ENCODE measurements around the gene PARVB. TPM values are rescaled to one million over a fixed set of nuclear protein-coding genes. Genes with fewer than 3 reads are reported as not detected.
A peak's percentile ranks its signal among the peaks of the same experiment; 100 is the strongest.

The PARVB gene
- total and polyA plus RNA-seq, 8 donors, result 3.8 to 27.3 (median 10.4) TPM

- no peak overlapping the region for H3K27ac ChIP-seq
- TF ChIP-seq CTCF (IDR thresholded peaks at IDR 0.05), result peak; percentile 78 to 96 (median 88)
- H3K27me3 ChIP-seq, result no peaks in the 10 kb centered on the region
- DNase-seq (peak in 3 of 6 donors; percentile 46 to 67 (median 56)), ATAC-seq (peak in 3 of 4 donors; percentile 87 to 92 (median 89)), FAIRE-seq (no peak)
- intact Hi-C loops (cut with DNase I), result loop anchor here in 2 of 3 donors (5.0 to 10.0 kb wide), 2 partner anchors 632 to 634 kb away; no protein-coding TSS in a partner anchor
- WGBS, 2 donors, result 37 to 41% methylated on average over 20 of the region's 20 CpGs
- no peaks in the 10 kb centered on the region for H3K9me3 ChIP-seq
- H3K4me3 ChIP-seq, result no peak overlapping the region
- no peaks in the 10 kb centered on the region for H3K4me1 ChIP-seq
- H3K36me3 ChIP-seq, result peaks cover 4 to 65% (median 12%) of the 10 kb centered on the region in 3 donors
These were observed 30.9 kb upstream of the PARVB start for GRCh38 chr22:43993072-43993760.

GRCh38 chr22:43994006-43994405 lies 30.1 kb upstream of the PARVB start:
- ATAC-seq (no peak), DNase-seq (no peak), FAIRE-seq (no peak)
- Histone ChIP-seq H3K27me3 (no peaks in the 10 kb centered on the region), H3K9me3 (no peaks in the 10 kb centered on the region), H3K36me3 (peaks cover 4 to 70% (median 12%) of the 10 kb centered on the region in 3 donors), H3K4me1 (no peaks in the 10 kb centered on the region), H3K4me3 (no peak overlapping the region), H3K27ac (no peak overlapping the region)
- WGBS, 2 donors, result 69 to 82% methylated on average over 11 of the region's 11 CpGs
- TF ChIP-seq CTCF (IDR thresholded peaks at IDR 0.05), result no peak
- intact Hi-C loops (cut with DNase I), result loop anchor here in 2 of 3 donors (5.0 to 10.0 kb wide), 2 partner anchors 631 to 633 kb away; no protein-coding TSS in a partner anchor

GRCh38 chr22:43994416-43994815 lies 29.7 kb upstream of the PARVB start:
- 79 to 93% methylated on average over 9 of the region's 9 CpGs for WGBS, 2 donors
- intact Hi-C loops (cut with DNase I), result loop anchor here in 2 of 3 donors (5.0 to 10.0 kb wide), 2 partner anchors 630 to 633 kb away; no protein-coding TSS in a partner anchor
- ATAC-seq (no peak), DNase-seq (no peak), FAIRE-seq (no peak)
- H3K4me1 ChIP-seq, result no peaks in the 10 kb centered on the region
- H3K9me3 ChIP-seq, result no peaks in the 10 kb centered on the region
- no peak overlapping the region for H3K27ac ChIP-seq
- TF ChIP-seq CTCF (IDR thresholded peaks at IDR 0.05), result no peak
- peaks cover 4 to 66% (median 12%) of the 10 kb centered on the region in 3 donors for H3K36me3 ChIP-seq
- H3K27me3 ChIP-seq, result no peaks in the 10 kb centered on the region
- no peak overlapping the region for H3K4me3 ChIP-seq

GRCh38 chr22:43995057-43995685 lies 28.9 kb upstream of the PARVB start:
- no peak for TF ChIP-seq CTCF (IDR thresholded peaks at IDR 0.05)
- Histone ChIP-seq H3K27me3 (no peaks in the 10 kb centered on the region), H3K36me3 (peaks cover 4 to 59% (median 12%) of the 10 kb centered on the region in 3 donors), H3K27ac (no peak overlapping the region), H3K4me3 (no peak overlapping the region), H3K9me3 (no peaks in the 10 kb centered on the region), H3K4me1 (no peaks in the 10 kb centered on the region)
- WGBS, 2 donors, result 93 to 94% methylated on average over 15 of the region's 15 CpGs
- FAIRE-seq (no peak), DNase-seq (no peak), ATAC-seq (no peak)
- intact Hi-C loops (cut with DNase I), result loop anchor here in 1 of 3 donors (10.0 kb wide), 1 partner anchor 630 kb away; no protein-coding TSS in a partner anchor
